Right kidney (tissue), 1 donor: ENCODE results near the gene XRCC3.
"Not testable (repeated sequence)": the region's sequence is repeated elsewhere in the genome, so short reads cannot be mapped to it uniquely, and the experiment has no call there.

Source experiments
- DNase-seq: peaks from one replicate; pipeline ENCODE4 v3.0.0-alpha.2; 2016

The XRCC3 gene

DNA sequence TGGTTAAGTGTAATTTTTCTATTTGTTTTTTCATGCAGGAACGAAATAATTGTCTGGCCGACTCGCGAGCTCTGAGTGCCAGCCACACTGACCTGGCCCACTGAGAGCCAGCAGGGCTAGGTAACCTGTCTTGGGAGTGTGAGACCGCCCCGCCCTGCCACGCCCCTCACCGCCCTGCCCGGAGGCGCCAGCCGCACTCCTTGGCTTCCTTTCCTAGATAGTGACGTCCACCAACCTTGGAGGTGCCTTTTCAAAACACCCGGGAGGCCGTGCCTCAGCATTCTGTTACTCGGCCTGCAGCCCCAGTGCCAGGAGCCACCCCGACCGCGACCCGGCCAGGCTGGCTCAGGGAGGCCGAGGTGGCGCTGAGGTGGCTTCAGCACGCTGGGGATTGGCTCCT lies 21.7 kb downstream of the XRCC3 start:
- no peak for DNase-seq

DNA sequence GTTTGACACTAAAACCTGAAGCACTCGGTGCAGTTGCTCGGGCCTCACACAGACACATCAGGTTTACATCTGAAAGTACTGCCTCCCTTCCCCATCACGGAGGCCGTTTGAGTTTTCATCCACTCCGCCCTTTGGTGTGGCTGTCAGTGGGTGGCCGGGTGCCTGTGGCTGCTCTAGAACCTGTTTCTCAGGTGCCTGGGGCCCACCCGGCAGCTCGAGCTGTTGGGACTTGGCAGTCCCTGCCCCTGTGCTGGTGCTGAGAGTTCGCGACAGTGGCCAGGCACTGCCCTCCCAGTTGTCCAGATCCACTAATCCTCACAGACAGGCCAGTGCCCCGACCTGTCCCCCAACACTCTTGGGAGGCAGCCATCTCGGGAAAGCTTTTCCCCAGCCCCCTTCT lies 22.4 kb downstream of the XRCC3 start:
- DNase-seq = no peak

DNA sequence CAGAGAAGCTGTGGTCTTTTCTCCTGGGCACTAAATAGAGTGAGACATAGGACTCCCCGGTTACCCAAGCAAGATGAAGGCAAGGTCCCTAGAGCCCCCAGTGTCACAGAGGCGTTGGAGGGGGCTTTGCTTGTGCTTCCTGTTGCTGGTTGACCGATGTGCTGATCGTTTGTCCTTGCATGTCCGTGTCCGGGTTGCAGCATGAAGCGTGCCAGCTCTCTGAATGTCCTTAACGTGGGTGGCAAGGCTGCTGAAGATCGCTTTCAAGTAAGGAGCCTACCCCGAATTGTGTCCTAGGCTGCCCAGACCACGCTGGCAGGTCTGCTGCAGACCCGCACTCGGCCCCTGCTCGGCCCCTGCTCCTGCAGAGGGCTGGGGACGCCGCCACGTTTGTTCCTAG lies 23.1 kb downstream of the XRCC3 start:
- DNase-seq = no peak

DNA sequence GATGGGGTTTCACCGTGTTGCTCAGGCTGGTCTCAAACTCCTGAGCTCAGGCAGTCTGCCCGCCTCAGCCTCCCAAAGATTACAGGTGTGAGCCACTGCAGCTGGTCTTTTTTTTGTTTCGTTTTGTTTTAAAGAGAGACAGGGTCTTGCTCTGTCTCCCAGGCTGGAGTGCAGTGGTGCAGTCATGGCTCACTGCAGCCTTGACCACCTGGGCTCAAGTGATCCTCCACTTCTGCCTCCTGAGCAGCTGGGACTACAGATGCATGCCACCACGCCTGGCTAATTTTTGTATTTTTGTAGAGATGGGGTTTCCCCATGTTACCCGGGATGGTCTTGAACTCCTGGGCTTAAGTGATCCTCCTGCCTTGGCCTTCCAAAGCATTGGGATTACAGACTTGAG lies 23.6 kb downstream of the XRCC3 start:
- not testable (repeated sequence) for DNase-seq

DNA sequence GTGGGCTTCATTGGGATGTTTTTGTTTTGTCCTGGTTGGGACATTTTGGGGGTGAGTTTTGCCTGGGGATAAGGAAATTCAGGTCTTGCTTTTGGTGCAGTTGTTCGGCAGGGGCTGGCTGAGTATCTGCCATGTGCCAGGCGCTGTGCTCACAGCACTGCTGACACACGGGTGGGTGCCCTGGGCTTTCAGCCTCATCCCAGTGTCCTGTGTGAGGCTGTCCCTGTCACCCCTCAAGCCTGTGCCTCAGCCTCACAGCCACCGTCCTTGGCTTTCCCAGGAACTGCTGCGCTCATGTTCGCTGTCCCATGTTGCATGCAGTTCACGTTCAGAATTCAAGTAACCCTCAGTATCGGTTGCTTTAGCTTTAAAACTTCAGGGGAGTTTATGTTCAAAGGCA lies 24.9 kb downstream of the XRCC3 start:
- DNase-seq = no peak

DNA sequence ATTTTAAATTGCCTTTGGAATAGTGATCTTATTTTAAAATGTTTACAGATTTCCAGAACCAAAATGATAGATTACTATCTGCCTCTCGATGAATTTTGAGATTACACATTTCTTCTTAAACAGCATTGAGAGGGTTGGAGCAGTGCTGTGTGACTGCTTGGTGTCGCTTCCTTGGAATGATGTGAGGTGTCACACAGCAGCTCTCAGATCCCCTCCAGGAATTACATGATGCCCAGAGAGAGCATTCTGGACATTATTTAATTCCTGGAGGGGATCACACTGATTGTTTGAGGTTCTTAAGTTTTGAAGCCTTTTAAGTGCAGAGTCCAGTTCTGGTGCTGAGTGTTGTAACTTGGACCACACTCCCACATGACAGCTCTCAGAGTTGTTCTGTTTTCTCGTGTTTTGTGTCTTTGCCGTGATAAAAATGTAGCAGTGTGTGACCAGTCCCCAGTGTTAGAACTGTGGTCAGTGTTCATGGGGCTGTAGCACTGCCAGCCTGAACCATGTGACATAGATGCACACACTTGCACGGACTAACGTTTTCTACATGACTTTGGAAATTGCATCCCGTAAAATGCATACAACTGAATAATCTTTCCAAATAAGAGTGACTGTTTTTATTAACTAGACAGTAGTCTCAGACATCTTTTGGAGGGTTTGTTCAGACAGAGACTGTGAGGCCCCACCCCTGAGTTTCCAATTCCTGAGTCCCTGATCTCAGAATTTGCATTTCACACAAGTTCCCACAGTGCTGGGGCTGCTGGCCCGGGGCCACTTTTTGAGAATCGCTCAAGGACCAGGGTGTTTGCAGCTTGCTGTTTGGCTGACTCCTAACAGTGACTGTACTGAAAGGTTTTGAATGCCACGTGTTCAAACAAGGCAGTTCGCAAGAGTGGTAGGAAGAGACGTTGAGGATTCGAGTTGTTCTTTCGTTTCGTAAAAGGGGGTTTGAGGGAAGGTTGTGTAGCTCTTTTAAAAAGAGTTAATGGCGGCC lies 26.0 kb downstream of the XRCC3 start:
- DNase-seq = no peak

DNA sequence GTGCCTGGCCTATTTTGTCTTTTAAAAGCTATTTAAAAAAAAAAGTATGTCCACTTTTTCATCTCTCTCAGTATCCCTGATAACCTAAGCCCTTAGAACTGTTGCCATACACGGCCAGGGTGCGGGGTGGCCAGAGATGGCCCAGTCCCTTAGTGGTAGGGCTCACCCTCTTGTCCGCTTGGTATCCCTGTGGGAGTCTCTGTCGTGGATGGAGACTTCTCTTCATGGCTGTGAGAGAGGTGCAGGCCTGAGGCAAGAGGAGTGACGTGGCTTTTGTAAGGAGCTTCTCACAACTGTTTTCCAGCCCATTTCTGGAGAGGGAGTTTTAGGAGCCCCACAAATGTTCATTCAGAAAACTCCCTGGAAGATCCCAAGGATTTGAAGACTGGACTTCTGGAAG lies 26.8 kb downstream of the XRCC3 start:
- no peak for DNase-seq

DNA sequence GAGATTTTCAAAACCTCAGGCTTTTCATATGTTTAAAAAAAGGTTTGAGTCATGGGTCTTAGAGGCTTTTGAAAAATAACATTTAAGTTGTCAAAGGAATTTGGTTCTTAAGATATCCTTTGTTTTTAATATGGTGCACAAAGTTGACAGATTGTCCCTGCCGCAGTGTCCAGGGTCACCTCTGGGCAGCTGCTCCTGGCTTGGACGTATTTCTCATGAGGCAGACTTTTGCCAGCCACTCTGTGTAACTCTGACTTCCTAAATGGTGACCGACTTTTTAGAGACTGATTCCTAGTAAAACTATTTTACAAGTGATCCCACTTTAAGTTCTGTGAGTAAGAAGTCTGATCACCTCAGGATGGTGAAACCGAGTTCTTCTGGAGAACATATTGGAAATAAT lies 27.5 kb downstream of the XRCC3 start:
- DNase-seq = no peak

DNA sequence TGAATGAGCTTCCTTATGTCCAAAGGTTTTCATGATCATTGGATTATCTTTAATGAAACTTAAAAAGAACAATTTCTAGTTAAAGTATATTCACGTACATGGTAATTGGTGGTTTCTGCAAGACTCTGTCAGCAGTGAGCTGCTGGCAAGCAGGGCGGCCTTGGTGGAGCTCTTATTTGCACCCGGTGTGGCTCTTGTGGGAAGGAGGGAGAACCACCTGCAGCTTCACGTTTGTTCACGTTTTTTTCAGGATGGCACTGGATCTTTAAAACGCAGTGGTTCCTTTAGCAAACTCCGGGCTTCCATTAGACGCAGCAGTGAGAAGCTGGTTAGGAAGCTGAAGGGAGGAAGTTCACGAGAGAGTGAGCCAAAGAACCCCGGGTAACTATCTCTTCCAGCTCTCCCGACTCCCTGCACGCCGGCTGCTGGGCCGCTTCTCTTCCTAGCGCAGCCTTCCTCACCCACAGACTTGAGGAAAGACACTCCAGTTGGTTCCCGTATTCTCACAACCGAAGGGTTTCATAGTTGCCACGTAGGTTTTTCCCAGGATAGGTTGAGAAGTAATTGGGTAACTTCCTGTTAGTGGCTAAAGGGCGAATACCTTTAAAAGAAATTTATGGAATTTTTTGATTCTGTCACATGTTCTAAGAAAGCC lies 28.3 kb downstream of the XRCC3 start:
- no peak for DNase-seq

DNA sequence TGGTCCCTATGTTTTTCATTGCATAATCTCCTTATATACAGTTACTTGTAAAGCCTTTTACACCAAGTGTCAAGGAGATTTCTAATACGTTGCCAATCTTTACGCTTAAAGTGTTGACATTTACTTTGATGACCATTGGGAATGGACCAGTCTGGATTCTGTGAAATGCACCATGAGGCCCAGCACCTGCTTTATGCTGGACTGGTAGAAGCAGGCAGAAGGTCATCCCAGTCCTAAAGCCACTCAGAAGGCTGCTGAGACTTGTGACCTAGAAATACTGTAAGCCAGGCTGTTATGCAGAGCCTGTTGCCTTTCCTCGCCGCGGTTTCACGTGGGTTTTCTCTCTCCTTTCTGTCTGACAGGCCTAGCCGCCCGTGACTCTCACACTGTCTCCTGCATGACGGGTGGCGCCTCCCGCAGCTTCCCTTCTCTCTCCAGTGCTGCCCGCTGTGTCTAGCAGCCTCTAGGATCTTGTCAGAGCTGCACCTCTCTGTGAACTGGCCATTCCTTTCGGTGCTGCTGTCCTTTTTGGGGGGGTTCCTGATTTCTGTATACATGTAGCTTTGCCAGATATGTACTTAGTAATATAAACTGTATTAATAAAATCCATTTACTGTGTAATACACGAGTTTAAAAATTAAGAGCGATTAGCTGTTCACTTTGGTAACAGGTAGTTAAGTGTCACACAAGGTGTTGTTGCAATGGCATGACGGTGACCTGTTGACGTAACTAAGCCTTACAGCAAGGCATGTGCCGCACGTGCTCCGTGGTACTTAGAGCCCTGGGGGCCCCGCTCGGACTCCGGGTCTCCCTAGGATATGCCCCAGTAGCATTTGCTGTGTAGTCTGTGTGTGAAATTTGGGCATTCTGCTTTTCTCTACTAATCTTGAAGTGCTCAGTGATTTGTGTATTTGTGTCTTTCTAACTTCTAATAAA lies 29.7 kb downstream of the XRCC3 start:
- no peak for DNase-seq

DNA sequence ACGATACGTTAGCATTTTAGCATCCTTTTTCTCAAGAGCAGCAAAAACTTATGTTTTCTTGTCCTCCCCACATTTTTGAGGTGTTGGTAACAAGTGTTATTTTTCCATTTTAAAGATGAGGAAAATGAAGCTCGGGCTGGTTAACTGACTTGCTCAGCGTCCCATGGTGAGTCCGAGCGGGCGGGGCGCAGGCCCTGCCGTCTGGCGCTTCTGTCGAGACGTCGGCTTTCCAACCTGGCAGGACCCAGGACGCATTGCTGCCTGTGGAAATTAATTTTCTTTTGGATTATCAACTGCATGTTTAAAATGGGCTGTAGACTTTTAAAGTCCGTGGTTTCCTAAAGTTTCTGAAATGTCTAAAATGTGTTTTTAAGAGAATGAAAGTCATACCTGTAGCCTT lies 30.4 kb downstream of the XRCC3 start:
- no peak for DNase-seq

DNA sequence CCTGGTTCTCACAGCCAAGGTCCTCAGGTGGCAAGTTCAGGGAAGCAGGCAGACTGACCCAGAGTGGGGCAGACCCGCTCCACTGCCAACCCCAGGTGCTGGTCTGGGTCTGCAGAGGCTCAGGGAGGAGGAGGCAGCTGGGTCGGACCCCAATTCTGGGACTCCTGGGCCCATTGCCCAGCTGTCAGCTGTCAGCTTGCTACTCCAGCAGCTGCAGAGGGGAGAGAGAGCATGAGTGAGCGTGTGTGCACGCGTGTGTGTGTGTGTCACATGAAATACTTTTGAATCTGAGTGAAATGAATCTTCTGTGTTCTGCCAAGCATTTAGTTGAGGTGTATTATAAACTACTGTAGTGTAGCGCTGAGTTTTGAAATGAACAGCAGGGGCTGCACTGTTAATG lies 30.8 kb downstream of the XRCC3 start:
- DNase-seq = no peak

DNA sequence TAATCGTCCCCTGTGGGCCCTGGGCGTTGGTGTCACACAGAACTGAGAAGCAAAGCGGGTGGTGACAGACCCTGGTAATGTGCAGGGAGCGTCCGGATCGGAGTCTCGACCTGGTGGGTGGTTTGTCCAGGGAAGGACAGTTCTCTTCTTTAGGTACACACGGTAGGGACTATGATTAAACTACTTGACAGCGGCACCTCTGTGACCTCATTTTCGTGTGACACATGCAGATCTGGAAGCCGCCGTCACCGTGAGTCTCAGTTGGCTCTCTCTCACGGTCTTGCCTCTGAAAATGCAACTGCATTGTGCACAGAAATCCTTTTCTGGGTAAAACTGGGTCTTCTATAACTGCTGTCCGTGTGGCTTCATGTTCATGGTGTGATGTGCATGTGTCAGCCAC lies 32.1 kb downstream of the XRCC3 start:
- DNase-seq = no peak

DNA sequence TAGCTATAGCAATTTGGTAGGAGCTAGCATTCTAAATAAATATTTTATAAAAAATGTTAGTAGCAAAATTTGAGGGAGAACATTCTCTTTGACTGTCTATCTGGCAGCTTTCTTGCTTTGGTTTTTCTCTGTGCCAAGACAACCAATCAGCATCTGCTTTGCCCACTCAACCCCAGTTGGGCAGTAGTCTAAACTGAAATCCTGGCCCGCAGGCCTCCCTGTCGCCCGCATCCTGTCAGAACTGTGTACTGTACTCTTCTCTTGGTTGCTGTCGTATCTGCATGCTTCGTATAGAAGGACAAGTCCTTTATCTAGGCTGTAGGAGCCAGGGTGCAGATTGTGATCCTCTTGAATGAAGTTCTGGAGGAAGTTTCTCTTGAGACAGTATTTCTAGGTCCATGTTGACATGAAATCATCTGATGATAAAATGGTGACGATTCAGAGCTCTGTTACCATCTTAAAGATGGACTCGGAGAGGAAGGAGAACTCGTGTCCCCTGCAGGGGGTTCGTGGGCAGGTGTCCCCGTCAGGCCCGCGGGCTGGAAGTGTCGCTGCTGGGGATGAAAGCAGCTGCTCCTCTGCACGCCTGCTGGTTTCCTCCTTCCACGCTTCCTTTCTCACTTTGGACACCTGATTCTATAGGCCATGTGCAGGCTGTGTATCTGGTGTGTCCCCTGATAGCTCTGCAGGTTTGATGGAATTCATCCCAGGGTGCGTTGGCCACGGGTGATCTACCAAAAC lies 34.6 kb downstream of the XRCC3 start:
- DNase-seq = no peak

DNA sequence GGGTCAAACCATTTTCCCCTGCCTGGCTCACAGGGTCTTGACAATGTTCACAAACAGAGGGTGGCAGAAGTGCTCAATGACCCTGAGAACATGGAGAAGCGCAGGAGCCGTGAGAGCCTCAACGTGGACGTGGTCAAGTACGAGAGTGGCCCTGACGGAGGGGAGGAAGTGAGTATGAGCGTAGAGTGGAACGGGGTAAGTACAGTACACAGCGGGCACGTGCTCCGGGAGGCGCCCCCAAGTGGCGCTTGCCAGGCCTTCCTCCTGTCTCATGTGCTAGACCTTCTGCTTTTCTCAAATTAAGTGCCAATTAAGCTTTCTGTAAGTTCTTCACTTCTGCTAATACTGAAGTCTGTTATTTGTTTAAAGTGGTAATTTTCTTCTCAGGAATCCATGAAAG lies 35.9 kb downstream of the XRCC3 start:
- DNase-seq = no peak

DNA sequence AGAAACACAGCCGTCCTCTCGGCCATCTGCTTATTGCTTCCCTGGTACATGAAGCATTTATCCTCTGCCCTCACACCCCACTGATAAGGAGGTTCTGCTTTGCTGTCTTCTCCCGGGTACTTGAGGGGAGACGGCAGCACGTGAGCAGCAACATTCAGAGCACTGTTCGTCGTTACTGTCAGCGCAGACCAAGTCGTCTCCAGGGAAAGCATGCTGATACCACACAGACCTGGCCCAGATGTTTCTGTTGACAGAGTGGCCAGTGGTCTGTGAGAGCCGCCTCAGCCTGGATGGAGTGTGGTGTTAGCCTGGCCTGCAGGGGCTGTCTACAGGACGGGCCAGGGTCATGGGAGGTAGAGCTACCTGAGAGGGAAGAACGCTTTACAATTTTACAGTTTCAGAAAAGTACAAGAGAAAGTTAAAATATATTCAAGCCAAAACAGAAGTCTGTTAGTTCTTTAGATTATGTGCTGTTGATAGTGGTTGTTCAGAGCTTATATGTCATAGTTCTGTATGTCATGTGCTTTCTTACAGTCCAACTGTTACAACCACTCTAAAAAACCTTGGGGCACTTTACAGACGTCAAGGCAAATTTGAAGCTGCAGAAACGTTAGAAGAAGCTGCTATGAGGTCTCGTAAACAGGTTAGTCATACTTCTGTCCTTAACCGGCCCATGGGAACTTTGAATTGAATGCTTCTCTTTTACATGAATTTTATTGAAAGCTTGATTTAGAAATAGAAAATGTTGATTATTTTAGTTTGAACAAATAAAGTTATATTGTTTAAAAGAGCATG lies 38.2 kb downstream of the XRCC3 start:
- no peak for DNase-seq

DNA sequence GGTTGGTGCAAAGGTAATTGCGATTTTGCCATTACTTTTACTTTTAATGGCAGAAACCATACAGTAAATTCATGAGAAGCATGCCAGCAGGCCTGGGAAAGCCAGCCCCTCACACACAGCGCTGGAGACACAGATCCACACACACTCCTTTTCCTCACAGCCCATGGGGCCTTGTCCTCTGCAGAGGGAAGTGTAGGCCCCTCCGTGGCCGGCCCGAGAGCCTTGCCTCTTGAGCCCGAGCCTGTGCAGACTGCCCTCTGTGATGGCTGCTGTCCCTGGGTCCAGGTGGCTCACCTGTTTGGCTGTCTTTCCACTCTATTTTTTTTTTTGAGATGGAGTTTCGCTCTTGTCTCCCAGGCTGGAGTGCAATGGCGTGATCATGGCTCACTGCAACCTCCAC lies 39.3 kb downstream of the XRCC3 start:
- DNase-seq = no peak

DNA sequence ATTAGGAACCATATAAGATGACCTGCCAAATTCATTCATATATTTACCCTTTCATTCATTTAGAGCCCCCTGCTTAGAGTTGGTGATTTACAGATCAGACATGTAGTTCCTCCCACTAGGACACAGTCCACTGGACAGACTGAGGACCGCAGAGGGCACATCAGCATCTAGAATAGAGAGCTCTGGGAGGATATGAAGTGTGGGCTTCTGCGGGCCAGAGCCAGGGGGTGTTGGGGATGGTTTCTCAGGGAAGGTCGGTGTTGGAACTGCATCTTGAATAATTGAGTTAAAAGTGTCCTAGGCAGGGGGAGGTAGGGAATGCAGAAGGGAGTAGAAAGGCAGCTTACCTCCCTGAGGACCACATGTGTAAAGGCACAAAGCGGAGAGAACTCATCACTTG lies 43.3 kb downstream of the XRCC3 start:
- DNase-seq = no peak

DNA sequence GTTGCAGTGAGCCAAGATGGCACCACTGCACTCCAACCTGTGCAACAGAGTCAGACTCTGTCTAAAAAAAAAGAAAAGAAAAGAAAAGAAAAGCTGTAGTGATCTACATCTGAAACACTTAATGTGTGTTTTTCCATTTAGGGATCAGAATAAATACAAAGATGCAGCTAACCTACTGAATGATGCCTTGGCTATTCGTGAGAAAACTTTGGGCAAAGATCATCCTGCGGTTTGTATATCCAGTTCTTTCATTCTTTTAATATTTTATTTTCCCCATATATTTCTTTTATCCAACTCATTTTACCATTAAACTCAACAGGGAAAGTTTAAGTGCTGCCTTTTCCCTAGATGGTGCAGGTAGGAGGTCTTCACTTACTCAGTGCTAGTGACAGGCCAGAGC lies 45.9 kb downstream of the XRCC3 start:
- DNase-seq = no peak

DNA sequence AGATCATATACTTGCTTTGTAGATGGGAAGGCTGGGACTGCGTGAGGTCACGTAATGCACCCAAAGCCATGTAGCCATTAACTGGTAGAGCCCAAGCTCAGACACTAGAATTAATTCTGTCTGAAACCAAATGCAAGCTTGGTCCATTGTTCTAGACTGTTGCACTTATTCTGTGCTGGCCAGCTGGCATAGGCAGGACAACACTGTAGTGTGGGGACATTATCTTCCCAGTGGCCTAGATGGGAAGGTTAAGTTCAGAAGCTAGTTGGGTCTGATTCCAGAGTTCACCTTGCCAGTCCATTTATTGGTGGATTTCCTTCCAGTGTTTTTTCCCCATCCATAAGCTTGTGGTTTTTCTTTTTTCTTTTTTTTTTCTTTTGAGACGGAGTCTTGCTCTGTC lies 47.1 kb downstream of the XRCC3 start:
- no peak for DNase-seq

DNA sequence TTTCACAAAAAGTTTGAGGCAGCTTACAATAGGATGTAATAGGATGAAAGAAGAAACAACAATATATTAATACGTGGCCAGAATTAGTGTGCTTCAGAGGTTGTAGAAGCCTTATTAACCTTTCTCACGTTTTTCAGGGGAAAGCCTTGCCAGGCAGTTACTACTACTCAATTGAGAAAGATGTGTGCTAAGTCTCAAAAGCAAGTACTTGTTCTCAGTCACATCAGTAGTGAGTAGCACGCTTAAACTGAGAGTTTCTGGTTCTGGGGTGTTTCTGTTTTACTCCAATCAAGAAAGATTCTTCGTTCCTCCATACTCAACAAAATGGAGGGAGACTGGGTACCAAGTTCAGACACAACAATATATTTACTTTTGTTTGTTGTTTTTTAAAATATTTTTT lies 47.6 kb downstream of the XRCC3 start:
- no peak for DNase-seq
